HepG2 (cell line): ENCODE results near the gene TOP2A. TPM values are rescaled to one million over a fixed set of nuclear protein-coding genes. Genes with fewer than 3 reads are reported as not detected.

Source experiments
- BRD4 ChIP-seq: sonication (generic); formaldehyde crosslinking; IDR thresholded peaks from 2 replicates; pipeline ENCODE4 v1.4.0; 2020; ENCODE audit warnings: missing genetic modification reagents
- CBX2 ChIP-seq, 2 experiments: fragments of 200-600 bp in 1 of 2; sonication (generic); formaldehyde crosslinking in 1 of 2; IDR thresholded peaks; 2 replicates each; pipeline versions ENCODE4 v1.7.0 to v1.8.1; 2018 to 2022; ENCODE audit warnings: low read depth in 2 of 2, low read length in 1 of 2, mild to moderate bottlenecking in 1 of 2, missing genetic modification reagents in 1 of 2
- CREM ChIP-seq, 2 experiments: sonication (generic) in 1 of 2; formaldehyde crosslinking in 1 of 2; IDR thresholded peaks; 2 replicates each; pipeline versions ENCODE4 v1.4.0 to v1.6.1; 2016 to 2020; ENCODE audit warnings: antibody characterized with exemption in 1 of 2, mild to moderate bottlenecking in 1 of 2, missing genetic modification reagents in 1 of 2
- EED ChIP-seq: sonication (generic); formaldehyde crosslinking; IDR thresholded peaks from 2 replicates; pipeline ENCODE4 v1.5.0; 2020; ENCODE audit warnings: mild to moderate bottlenecking, missing genetic modification reagents
- HNRNPL ChIP-seq: fragments of 200-400 bp; formaldehyde crosslinking; IDR thresholded peaks from 2 replicates; pipeline ENCODE4 v1.6.1; 2017; ENCODE audit warnings: mild to moderate bottlenecking, low read depth, low read length
- HOXA7 ChIP-seq: sonication (generic); formaldehyde crosslinking; IDR thresholded peaks from 2 replicates; pipeline ENCODE4 v1.8.1; 2022; ENCODE audit warnings: mild to moderate bottlenecking, missing genetic modification reagents, moderate library complexity
- JUNB ChIP-seq: sonication (generic); formaldehyde crosslinking; IDR thresholded peaks from 2 replicates; pipeline ENCODE4 v1.8.0; 2022; ENCODE audit warnings: missing genetic modification reagents, mild to moderate bottlenecking, borderline replicate concordance
- MTF2 ChIP-seq: sonication (generic); formaldehyde crosslinking; IDR thresholded peaks from 2 replicates; pipeline ENCODE4 v1.5.0; 2020; ENCODE audit warnings: missing genetic modification reagents, borderline replicate concordance
- MYC ChIP-seq: sonication (generic); formaldehyde crosslinking; IDR thresholded peaks from 2 replicates; pipeline ENCODE4 v1.9.0; 2021; ENCODE audit warnings: missing genetic modification reagents, borderline replicate concordance
- NR2F1 ChIP-seq, 2 experiments: fragments of 450-650 bp in 1 of 2; formaldehyde crosslinking in 1 of 2; IDR thresholded peaks; 2 replicates each; pipeline versions ENCODE4 v1.5.0 to v1.6.1; 2016 to 2020; ENCODE audit warnings: mild to moderate bottlenecking in 1 of 2, missing compliant biosample characterization in 1 of 2, missing genetic modification reagents in 1 of 2, moderate library complexity in 1 of 2
- NRL ChIP-seq: sonication (generic); formaldehyde crosslinking; IDR thresholded peaks from 2 replicates; pipeline ENCODE4 v1.5.0; 2020; ENCODE audit warnings: missing genetic modification reagents, mild to moderate bottlenecking, moderate library complexity, borderline replicate concordance
- RFX3 ChIP-seq: IDR thresholded peaks from 2 replicates; pipeline ENCODE4 v1.6.1; 2016; ENCODE audit warnings: missing biosample characterization, missing genetic modification reagents
- RXRA ChIP-seq: sonication (generic); formaldehyde crosslinking; IDR thresholded peaks from 2 replicates; pipeline ENCODE4 v1.5.1; 2020; ENCODE audit warnings: missing genetic modification reagents
- ZC3H4 ChIP-seq: sonication (generic); formaldehyde crosslinking; IDR thresholded peaks from 2 replicates; pipeline ENCODE4 v1.4.0; 2020; ENCODE audit warnings: missing genetic modification reagents, borderline replicate concordance
- ZFP36L2 ChIP-seq: sonication (generic); formaldehyde crosslinking; IDR thresholded peaks from 2 replicates; pipeline ENCODE4 v1.4.0; 2020; ENCODE audit warnings: missing genetic modification reagents
- ZMYM4 ChIP-seq: sonication (generic); formaldehyde crosslinking; IDR thresholded peaks from 2 replicates; pipeline ENCODE4 v1.8.1; 2023; ENCODE audit warnings: mild to moderate bottlenecking, missing genetic modification reagents
- ZNF253 ChIP-seq: sonication (generic); formaldehyde crosslinking; IDR thresholded peaks from 2 replicates; pipeline ENCODE4 v1.8.0; 2022; ENCODE audit warnings: mild to moderate bottlenecking, missing genetic modification reagents, borderline replicate concordance
- polyA plus RNA-seq, 8 experiments: library from polyadenylated mRNA; depleted of rRNA in 3 of 8; stranded (reverse) in 7 of 8; unstranded in 1 of 8; fragments of >200 nt; fragmentation: Illumina TruSeq in 4 of 8; extraction: Trizol in 4 of 8; gene quantifications; 2 replicates each; pipeline versions ENCODE4 v1.2.1 to v1.2.3, GENCODE V29; 2011 to 2016; ENCODE audit warnings: low read depth in 4 of 8, missing spikeins in 1 of 8, mixed read lengths in 1 of 8; ENCODE audit not compliant: insufficient read depth in 1 of 8
- total RNA-seq, 5 experiments: library from RNA; depleted of rRNA; stranded (reverse); fragments of >200 nt; fragmentation: Illumina TruSeq; extraction: Trizol; gene quantifications; 2 replicates each; pipeline ENCODE4 v1.2.3, GENCODE V29; 2016; ENCODE audit warnings: low read depth in 1 of 5
- TF ChIP-seq, protein P1 (sequence below): sonication (generic); formaldehyde crosslinking; IDR thresholded peaks from 2 replicates; pipeline ENCODE4 v1.4.0; 2020; ENCODE audit warnings: mild to moderate bottlenecking, missing genetic modification reagents
- TF ChIP-seq, protein P2 (sequence below): sonication (generic); formaldehyde crosslinking; IDR thresholded peaks from 2 replicates; pipeline ENCODE4 v1.8.0; 2022; ENCODE audit warnings: missing genetic modification reagents, mild to moderate bottlenecking, borderline replicate concordance
- TF ChIP-seq, protein P3 (sequence below): sonication (generic); formaldehyde crosslinking; IDR thresholded peaks from 2 replicates; pipeline ENCODE4 v1.5.1; 2020; ENCODE audit warnings: missing genetic modification reagents, mild to moderate bottlenecking, borderline replicate concordance
- TF ChIP-seq, protein P4 (sequence below): sonication (generic); formaldehyde crosslinking; conservative IDR thresholded peaks from 2 replicates; pipeline ENCODE4 v1.4.0; 2020; ENCODE audit warnings: missing genetic modification reagents

The TOP2A gene
- total and polyA plus RNA-seq, 2 of the 13 experiments (the other 11 are each of a cell fraction or from before 2014, with no cell fraction given), result 108 to 327 TPM

DNA sequence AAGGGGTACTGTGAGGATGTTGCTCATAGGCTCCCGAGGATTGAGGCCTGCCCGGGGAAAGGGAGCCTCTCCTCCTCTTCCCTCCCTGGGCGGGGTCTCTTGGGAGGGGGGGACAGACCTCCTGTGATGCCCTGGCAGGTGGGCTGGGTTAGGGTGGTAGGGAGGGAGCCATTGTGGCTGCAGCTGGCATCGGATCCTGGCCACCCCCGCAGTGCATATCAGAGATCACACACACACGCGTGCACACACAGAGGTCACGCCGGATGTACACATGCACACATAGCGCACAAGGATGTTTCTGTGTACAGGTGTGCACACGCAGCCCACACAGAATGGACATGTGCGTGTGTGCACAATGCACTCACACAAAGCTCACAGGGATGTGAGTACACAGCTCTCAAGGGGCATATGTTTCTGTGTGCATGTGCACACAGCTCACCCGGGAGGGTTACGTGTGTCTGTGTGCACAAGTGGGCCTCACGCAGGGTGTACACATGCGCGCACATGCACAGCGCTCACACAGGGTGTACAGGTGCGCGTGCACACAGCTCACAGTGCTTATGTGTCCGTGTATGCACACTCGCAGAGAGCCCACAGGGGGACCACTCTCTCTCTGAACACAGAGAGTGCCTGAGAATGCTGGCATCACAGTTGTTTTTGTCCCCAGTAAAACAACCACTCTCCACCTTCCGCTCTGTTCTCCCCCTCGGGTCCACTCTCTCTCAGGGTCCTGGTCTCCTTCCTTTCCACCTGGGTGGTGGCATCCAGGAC, 55.6 kb downstream of the TOP2A start (continued):
- TF ChIP-seq, protein P1, sequence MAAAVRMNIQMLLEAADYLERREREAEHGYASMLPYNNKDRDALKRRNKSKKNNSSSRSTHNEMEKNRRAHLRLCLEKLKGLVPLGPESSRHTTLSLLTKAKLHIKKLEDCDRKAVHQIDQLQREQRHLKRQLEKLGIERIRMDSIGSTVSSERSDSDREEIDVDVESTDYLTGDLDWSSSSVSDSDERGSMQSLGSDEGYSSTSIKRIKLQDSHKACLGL (CRISPR knock-in tag), result peak; percentile 7; the same call in 1 of the 2 replicates
- TF ChIP-seq, protein P2, sequence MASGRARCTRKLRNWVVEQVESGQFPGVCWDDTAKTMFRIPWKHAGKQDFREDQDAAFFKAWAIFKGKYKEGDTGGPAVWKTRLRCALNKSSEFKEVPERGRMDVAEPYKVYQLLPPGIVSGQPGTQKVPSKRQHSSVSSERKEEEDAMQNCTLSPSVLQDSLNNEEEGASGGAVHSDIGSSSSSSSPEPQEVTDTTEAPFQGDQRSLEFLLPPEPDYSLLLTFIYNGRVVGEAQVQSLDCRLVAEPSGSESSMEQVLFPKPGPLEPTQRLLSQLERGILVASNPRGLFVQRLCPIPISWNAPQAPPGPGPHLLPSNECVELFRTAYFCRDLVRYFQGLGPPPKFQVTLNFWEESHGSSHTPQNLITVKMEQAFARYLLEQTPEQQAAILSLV, result 0 out of 2 replicates have a peak, but pooled peaks have one; percentile 24
- TF ChIP-seq ZNF253 (CRISPR knock-in tag) (0 out of 2 replicates have a peak, but pooled peaks have one; percentile 25), JUNB (CRISPR knock-in tag) (no peak), HNRNPL (peak; percentile 7; the same call in 1 of the 2 replicates), RXRA (peak; percentile 42; the same call in 1 of the 2 replicates), BRD4 (0 out of 2 replicates have a peak, but pooled peaks have one; percentile 20), MTF2 (0 out of 2 replicates have a peak, but pooled peaks have one; percentile 82), EED (CRISPR knock-in tag) (no peak), HOXA7 (CRISPR knock-in tag) (no peak), ZFP36L2 (CRISPR knock-in tag) (peak; percentile 78; the same call in 1 of the 2 replicates), ZMYM4 (CRISPR knock-in tag) (no peak), RFX3 (0 out of 2 replicates have a peak, but pooled peaks have one; percentile 13), ZC3H4 (CRISPR knock-in tag) (no peak), CBX2 (IDR thresholded peaks at IDR 0.05; ENCODE audit: low read depth, low read length) (no peak), CBX2 (CRISPR knock-in tag; IDR thresholded peaks at IDR 0.05; ENCODE audit: low read depth) (no peak), NRL (CRISPR knock-in tag) (0 out of 2 replicates have a peak, but pooled peaks have one; percentile 56), MYC (no peak; the same call in 1 of the 2 replicates), CREM (IDR thresholded peaks at IDR 0.05) (no peak), CREM (CRISPR knock-in tag; IDR thresholded peaks at IDR 0.05) (0 out of 2 replicates have a peak, but pooled peaks have one; percentile 41), NR2F1 (CRISPR knock-in tag; IDR thresholded peaks at IDR 0.05) (no peak)
- TF ChIP-seq, protein P3, sequence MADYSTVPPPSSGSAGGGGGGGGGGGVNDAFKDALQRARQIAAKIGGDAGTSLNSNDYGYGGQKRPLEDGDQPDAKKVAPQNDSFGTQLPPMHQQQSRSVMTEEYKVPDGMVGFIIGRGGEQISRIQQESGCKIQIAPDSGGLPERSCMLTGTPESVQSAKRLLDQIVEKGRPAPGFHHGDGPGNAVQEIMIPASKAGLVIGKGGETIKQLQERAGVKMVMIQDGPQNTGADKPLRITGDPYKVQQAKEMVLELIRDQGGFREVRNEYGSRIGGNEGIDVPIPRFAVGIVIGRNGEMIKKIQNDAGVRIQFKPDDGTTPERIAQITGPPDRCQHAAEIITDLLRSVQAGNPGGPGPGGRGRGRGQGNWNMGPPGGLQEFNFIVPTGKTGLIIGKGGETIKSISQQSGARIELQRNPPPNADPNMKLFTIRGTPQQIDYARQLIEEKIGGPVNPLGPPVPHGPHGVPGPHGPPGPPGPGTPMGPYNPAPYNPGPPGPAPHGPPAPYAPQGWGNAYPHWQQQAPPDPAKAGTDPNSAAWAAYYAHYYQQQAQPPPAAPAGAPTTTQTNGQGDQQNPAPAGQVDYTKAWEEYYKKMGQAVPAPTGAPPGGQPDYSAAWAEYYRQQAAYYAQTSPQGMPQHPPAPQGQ (CRISPR knock-in tag), result no peak
- TF ChIP-seq, protein P4, sequence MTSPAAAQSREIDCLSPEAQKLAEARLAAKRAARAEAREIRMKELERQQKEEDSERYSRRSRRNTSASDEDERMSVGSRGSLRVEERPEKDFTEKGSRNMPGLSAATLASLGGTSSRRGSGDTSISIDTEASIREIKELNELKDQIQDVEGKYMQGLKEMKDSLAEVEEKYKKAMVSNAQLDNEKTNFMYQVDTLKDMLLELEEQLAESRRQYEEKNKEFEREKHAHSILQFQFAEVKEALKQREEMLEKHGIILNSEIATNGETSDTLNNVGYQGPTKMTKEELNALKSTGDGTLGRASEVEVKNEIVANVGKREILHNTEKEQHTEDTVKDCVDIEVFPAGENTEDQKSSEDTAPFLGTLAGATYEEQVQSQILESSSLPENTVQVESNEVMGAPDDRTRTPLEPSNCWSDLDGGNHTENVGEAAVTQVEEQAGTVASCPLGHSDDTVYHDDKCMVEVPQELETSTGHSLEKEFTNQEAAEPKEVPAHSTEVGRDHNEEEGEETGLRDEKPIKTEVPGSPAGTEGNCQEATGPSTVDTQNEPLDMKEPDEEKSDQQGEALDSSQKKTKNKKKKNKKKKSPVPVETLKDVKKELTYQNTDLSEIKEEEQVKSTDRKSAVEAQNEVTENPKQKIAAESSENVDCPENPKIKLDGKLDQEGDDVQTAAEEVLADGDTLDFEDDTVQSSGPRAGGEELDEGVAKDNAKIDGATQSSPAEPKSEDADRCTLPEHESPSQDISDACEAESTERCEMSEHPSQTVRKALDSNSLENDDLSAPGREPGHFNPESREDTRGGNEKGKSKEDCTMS (CRISPR knock-in tag), result no peak
